CD4-positive, alpha-beta T cell treated with Interleukin-15 for 4 hours (primary cell): ENCODE measurements around the gene BLOC1S1.

ENCODE experiments used
- DNase-seq: peaks from one replicate; pipeline ENCODE4 v3.0.0-alpha.2; 2020; ENCODE audit warnings: low spot score

Gene BLOC1S1

DNA sequence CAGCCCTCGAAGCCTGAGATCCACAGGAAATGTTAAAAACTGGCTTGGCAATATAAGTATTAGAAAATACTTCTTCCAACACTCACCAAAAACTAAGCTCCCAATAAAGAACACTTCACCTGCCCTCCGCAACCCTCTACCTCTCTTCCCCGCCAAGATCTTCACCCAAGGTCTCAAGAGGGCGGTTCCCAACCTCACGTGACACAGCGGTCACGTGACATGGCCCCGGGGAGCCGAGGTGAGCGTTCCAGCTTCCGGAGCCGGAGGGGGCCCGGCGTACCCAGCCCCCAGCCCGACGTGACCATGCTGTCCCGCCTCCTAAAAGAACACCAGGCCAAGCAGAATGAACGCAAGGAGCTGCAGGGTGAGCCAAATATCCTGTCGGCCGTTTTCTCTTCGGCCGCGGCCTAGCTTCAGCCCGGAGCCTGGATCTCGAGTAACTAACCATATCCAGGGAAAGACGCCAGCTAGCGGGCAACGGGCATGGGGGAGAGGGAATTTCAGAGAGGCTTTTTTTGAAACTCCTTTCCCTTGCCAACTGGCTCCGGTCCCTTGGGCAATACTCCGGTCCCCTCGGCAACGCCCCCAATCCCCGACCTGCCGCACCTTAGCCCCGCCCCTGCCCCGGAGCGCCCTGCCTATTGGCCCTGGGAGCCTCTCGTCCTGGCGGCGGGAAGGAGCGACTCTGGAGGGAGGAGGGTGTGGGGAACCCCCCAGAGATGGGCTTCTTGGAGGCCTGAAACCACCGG, at the start of gene BLOC1S1:
TSS of gene BLOC1S1 (plus strand) at position 214 of the 749 bp plus-strand sequence. CDS start at position 220, 6 bp downstream.
- peak; percentile 89 for DNase-seq

DNA sequence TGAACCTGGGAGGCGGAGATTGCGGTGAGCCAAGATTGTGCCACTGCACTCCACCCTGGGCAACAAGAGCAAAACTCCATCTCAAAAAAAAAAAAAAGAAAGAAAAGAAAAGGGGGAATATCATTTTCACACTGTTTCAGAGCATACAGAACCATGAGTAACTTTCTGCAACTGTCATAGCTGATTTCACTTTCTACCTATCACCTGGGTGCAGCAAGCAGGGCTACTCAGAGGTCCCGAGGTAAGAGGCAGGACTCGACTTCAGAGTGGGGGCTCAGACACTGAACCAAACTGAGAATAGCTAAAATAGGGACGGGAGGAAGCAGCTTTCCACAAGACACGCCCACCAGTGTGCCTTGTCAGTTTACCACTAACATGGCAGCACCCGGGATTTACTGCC, 49.3 kb upstream of the BLOC1S1 start:
- DNase-seq = no peak

DNA sequence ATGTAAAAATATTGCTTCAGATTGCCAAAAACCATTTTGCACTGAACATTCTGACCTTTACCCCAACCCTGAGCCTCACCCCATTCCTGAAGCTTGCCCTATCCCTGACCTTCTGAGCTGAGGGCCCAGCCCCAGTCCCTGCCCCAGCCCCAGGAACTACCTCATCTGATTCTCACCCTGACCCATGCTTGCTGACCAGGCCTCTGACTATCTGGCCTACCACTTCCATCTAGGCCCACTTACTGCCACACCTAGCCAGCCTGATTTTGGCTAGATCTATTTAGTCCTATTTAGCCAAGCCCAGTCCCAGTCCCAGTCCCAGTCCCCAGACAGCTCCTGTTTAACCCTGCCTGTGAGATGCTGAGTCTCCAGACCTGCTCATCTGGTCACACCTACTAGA, 45.6 kb upstream of the BLOC1S1 start:
- no peak for DNase-seq

DNA sequence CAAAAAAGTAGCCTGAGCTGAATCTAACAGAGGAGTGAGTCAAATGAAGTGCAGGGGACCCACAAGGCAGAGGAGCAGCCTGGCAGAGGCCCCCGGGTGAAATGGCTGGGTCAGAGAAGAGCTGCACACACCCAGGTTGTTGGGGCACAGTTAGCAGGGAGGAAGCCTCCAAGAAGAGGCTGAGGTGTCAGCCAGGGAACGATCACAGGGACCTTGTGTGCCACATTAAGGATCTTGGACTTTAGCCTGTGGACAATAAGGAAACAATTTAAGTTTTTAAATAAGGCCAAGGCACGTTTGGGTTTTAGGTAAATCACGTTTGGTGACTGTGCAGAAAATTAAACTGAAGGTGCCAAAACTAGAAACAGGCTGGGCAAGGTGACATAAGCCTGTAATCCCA, 44.1 kb upstream of the BLOC1S1 start:
- no peak for DNase-seq

DNA sequence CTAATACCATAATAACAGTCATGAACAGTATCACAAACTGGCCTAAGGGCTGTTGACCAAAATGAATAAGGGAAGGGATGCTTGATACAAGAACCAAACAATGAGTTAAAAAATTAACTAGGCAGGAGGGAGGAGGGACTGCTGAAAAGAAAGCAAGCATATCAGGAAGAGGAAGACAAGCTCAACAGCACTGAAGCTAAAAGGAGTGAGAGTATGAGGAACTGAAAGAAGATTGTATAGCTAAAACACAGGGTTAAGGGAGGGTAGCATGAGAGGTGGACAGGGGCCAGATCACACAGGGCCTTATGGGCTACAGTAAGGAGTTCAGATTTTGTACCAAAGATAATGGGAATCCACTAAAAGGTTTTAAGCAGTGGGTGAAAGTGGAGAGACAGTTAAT, 42.2 kb upstream of the BLOC1S1 start:
- no peak for DNase-seq

DNA sequence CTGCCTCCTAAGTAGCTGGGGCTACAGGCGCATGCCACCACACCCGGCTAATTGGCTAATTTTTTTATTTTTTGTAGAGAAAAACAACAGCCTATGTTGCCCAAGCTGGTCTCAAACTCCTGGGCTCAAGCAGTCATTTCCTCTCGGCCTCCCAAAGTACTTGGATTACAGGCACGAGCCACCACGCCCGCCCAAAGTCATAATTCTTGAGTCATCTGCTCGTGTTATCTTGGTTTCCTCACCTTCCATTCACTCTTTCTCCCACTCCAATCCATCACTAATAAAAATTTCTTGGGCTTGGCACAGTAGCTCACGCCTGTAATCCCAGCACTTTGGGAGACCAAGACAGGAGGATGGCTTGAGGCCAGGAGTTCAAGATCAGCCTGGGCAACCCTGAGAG, 40.2 kb upstream of the BLOC1S1 start:
- DNase-seq = no peak

DNA sequence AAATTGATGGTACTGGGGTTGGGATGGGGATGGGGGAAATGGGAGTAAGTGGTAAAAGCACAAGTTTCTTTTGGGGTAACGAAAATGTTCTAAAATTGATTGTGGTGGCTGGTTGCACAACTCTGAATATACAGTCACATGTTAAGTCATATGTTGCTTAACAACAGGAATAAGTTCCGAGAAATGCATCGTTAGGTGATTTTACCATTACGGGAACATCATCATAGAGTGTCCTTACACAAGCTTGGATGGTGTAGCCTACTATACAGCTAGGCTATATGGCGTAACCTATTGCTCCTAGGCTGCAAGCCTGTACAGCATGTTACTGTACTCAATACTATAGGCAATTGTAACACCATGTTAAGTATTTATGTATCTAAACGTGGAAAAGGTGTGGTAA, 39.1 kb upstream of the BLOC1S1 start:
- no peak for DNase-seq

DNA sequence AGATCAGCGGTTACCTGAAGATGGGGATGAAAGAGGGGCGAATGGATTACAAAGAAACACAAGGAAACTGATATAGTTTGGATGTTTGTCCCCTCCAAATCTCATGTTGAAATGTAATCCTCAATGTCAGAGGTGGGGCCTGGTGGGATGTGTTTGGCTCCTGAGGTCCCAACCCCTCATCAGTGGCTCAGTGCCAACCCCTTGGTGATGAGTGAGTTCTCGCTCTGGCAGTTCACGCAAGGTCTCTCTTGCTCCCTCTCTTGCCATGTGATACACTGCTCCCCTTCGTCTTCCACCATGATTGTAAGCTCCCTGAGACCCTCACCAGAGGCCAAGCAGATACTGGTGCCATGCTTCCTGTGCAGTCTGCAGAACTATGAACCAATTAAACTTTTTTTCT, 36.2 kb upstream of the BLOC1S1 start:
- DNase-seq = no peak

DNA sequence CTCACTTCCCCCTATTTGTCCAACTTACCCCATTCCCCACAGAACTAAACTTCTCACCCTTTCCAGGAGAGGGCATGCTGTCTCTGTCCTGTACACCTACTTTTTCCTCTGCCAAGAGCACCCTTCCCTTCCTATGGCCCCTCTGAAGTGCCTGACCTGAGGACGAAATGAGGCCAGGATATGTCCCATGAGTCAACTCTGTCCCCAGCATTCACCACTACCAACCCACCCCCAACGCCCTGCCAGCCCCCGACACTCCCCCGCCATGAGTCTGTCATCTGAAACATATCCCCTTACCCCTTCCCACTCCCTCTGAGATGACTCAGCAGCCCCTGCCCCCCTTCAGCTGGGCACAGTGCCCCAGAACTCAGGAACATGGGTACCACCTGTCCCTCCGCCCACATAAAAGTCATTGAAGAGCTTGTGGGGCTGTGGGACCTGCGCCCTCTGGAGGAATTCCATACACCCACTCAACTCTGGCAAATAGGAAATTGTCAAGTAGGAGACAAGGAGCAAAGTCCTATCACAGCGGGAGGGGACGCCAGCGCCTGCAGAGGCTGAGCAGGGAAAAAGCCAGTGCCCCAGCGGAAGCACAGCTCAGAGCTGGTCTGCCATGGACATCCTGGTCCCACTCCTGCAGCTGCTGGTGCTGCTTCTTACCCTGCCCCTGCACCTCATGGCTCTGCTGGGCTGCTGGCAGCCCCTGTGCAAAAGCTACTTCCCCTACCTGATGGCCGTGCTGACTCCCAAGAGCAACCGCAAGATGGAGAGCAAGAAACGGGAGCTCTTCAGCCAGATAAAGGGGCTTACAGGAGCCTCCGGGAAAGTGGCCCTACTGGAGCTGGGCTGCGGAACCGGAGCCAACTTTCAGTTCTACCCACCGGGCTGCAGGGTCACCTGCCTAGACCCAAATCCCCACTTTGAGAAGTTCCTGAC, 34.4 kb upstream of the BLOC1S1 start:
- no peak for DNase-seq

DNA sequence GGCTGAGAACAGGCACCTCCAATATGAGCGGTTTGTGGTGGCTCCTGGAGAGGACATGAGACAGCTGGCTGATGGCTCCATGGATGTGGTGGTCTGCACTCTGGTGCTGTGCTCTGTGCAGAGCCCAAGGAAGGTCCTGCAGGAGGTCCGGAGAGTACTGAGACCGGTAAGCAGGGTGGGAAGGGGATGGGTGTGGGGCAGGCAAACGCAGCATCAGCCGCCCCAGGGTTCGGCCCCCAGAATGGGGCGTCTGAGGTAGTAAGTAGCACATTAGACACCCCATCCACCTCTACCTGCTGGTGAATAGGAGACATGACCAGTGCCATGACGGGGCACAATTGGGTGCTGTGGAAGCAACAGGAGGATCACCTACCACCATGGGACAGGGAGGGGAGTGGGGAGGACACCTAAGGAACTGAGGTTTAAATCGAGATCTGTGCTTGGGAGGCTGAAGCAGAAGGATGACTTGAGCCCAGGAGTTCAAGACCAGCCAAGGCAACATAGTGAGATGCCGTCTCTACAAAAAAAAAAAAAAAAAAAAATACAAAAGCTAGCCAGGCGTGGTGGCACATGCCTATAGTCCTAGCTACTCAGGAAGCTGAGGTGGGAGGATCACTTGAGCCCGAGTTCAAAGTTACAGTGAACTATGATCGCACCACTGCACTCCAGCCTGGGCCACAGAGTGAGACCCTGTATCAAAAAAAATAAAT, 33.6 kb upstream of the BLOC1S1 start:
- no peak for DNase-seq

DNA sequence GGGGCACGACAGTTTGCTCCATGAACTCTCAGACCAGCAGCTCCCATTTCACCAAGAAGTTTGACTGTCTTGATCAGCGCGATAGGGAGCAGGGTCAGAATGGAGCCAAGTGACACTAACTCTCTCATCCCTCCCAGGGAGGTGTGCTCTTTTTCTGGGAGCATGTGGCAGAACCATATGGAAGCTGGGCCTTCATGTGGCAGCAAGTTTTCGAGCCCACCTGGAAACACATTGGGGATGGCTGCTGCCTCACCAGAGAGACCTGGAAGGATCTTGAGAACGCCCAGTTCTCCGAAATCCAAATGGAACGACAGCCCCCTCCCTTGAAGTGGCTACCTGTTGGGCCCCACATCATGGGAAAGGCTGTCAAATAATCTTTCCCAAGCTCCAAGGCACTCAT, 32.2 kb upstream of the BLOC1S1 start:
- DNase-seq = no peak

DNA sequence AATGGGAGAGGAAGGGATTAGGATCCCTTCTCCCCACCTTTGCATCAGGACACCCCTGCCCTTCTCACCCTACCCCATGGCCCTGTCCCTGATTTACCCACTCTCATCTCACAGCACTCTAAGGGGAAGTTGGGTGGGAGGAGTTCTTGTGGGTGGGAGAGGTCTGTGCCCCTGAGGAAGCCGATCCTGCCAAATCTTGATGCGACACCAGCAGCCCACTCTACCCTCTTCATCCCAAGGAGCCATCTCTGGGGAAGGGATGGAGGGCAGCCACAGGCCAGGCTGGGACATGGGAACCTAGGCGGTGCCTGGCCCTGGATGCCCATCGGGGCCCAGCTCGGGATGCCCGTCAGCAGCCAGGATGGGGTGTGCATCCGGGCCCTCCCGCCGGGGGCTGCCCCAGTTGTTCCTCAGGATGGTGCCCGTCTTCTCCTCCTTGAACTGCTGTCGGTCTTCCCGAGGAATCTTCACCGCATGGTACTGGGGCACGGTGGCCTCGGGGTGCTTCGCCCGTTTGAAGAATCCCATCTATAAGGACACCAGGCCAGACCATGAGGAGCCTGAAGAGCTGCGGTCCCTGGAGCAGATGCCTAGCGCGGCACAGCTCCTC, 31.0 kb upstream of the BLOC1S1 start:
- DNase-seq = no peak

DNA sequence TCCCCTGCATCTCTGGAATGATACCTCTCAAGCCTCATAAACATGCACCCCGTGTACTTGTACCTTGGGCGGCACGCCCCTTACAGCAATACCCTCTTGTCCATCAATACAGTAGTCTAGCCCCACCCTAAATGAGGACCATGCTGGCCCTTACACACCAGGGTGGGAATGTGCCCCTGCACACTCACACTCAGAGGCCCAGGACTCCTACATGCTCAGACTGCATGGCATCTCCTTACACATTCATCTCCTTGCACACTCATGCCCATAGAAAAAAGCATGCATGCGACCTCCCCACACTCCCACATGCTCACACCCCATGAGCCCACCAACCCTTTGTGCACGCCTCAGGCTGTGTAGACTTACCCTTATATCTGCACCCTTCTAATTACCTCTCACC, 30.2 kb upstream of the BLOC1S1 start:
- no peak for DNase-seq

DNA sequence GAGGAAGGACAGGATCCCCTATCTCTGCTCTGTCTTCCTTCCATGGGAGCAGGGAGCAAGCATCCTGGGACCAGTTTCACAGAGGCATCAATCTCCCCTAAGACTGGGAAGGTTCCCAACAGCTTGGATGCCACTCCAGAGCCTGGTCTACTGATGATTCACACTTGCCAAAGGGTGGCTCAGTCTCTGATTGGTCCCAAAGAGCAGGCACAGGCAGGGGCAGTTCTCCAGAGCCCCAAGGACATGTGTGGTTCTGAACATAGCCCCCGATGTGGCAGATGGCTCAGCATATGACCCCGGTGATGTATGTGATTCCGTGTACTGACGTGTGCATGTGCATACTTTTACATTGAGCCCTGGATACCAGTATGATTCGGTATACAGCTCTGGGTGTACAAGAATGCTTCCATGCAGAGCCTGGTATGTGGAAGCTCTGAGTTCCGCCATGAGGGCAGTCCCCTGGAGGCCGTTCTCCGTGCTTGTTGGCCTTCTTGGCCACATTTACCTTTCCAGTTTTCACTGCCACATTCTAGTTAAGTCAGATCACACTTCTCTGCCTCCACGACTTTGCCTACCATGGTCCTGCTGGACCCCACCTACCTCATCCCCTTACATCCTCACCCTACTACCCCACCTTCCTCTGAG, 29.4 kb upstream of the BLOC1S1 start:
- no peak for DNase-seq

DNA sequence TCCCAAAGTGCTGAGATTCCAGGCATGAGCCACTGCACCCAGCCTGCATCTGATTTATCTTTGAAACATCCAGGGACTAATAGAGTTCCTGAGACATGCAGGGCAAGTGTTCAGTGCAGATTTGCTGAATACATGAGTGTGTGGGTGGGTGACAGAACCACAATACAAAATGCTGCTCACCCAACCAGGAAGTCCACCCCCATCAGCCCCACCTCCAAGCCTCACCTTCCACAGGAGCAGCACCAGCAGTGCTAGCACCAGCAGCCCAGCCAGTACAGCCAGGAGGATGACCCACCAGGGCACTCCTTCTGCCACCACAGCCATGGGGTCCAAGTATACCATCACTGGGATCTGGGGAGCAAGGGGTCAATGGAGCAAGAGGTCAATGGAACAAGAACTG, 28.1 kb upstream of the BLOC1S1 start:
- no peak for DNase-seq

DNA sequence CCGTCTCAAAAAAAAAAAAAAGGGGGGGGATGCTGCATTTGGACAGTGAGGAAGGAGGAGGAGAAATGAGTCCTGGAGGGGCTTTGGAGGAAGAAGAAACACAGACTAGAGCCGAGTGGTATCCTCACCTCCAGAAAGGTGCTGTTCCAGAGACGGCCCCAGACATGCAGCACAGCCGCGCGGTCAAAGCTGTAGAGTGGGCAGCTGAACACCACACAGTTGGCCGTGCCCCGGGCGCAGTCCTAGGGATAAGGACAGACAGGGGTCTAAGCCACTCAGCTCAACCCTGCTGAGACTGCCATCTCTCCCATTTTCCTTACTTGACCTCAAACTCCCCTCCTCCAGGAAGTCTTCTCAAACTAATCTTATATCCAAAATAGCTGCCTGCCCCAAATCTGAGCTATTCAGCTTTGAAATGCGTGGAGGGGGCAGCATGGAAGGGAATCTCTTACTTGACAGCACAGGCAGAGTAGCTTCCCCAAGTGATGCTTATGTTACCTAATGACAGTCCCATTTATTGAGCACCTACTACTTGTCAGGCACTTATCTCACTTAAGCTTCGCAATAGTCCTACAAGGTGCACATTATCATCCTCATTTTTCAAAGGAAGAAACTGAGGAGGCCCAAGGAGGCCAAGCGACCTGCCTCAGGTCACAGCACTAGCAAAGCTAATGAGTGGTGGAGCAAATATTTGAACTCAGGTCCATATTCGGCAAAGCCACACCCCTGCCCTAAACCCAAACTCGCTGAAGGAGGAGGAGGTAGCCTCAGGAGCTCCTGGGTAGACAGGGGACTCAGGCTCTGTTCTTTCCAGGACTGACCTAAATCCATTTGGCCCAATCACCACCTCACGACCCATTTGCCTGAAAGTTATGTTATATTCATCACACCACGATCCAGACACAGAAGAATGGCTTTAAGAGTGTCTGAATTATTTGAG, 26.9 kb upstream of the BLOC1S1 start:
- DNase-seq = no peak

DNA sequence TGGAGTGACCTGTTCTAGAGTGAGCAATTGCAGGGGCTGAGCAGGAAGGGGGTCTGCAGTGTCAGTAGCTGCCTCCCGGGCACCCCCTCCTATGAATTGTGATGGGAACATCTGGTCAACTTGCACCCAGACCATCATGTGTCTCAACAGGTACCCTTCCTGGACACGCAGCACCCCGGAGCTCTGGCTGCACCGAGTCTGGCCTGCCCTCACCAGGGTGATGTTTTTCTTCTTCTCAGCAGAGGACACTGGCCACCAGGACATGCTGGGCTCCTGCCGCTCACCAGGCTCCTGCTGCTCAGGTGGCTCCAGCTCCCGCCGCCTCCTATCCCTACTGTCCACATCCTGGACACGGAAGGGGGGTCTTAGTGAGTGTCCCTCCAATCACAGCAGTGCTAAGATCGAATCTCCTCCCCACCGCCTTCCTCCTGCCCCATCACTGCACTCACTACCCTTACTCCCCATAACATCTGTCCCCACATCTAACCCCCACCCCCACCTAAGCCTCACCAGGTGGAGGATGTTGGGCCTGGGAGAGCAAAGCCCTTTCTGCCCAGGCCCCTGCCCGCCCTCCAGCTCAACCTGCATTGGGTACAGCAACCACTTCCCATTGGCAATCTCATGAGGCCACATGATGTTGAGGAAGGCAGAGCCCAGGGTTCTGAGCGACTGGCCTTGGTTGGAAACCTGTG, 23.1 kb upstream of the BLOC1S1 start:
- DNase-seq = no peak

DNA sequence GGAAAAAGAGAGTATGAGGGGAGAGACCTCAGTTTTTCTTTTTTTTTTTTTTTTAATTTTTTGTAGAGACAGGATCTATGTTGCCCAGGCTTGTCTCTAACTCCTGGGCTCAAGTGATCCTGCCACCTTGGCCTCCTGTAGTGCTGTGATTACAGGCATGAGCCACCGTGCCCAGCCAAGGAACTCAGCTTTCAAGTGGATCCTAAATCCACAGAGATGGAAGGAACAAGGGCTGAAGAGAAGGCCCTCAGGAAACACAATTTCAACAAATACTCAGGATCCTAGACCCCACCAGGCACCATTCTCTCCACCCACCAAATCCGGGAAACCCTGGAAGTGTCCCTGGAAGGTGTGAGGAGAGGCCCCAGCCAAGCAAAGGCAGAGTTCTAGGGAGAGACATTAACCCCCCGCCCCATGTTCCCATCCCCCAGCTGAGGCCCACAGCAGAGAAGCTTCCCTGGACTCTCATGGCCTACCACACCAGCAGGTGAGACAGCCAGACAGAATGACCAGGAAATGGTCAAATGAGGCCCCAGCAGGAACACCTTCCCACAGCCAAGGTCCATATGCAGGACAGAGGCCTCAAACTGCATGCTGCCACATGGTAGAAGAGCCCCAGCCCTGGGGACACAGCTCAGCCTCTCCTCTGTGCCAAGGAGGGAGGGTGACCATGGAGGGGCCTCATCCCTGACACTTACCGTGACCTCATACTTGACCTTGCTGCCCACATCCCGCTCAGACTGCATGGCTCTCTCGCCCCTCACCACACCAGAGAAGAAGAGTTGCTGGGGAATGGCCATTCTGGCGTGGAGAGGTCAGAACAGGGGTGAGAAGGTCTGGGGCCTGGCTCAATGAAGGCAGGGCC, 22.3 kb upstream of the BLOC1S1 start:
- DNase-seq = no peak

DNA sequence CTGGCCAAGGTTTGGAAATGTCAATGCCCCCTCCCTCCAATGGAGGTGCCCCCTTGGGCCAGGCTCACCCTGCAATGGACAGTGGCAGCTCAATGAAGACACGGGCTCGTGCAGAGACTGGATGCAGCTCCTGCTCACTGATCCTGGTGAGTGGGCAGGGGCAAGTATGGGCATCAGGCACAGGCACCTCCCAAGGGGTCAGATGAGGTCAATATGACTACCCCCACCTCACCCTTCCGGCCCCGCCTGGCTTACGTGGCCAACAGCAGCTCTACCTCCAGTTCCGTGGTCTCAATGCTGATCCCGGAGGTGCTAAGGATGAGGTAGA, 21.7 kb upstream of the BLOC1S1 start:
- no peak for DNase-seq
